Lower leg skin (tissue), 4 donors: Measurements from ENCODE around the gene SGCA. TPM values are rescaled to one million over a fixed set of nuclear protein-coding genes. Genes with fewer than 3 reads are reported as not detected.

ENCODE experiments used
- DNase-seq, 2 donors: peaks; one replicate each; pipeline ENCODE4 v3.0.0-alpha.2; 2019; ENCODE audit warnings: low spot score in 2 of 2
- H3K4me3 ChIP-seq: fragments of 200-600 bp; sonication (generic); 2 replicates; pipeline ENCODE4 v1.5.1; 2017; ENCODE audit warnings: mild to moderate bottlenecking, low read depth; ENCODE audit not compliant: poor library complexity, severe bottlenecking
- CTCF ChIP-seq, 3 donors: fragments of 450-650 bp; IDR thresholded peaks; one replicate each; pipeline ENCODE4 v1.5.1; 2016; ENCODE audit warnings: antibody characterized with exemption in 3 of 3, mild to moderate bottlenecking in 3 of 3, moderate library complexity in 2 of 3
- POLR2A ChIP-seq, 2 donors: fragments of 450-650 bp; IDR thresholded peaks; one replicate each; pipeline ENCODE4 v1.6.1; 2016 to 2017; ENCODE audit warnings: antibody characterized with exemption in 2 of 2, mild to moderate bottlenecking in 1 of 2, moderate library complexity in 1 of 2
- WGBS, 2 donors: methylation state at CpG; one replicate each; pipeline ENCODE4 v1.1.5; 2018; 5-methylcytosine and 5-hydroxymethylcytosine counted together
- intact Hi-C: fragments of 100-400 bp; cut with DNase I; formaldehyde crosslinking; loops from one replicate; pipeline ENCODE4 v1.15.0; 2023; ENCODE audit warnings: low total_unique reads
- total RNA-seq, 4 donors: library from RNA; depleted of rRNA; stranded (reverse); fragments of >200 nt; gene quantifications; one replicate each; pipeline ENCODE4 v1.1.0, GENCODE V29; 2016

The SGCA gene
- total RNA-seq, 4 donors from 2014 or later = 1.0 to 9.9 (median 5.6) TPM

DNA sequence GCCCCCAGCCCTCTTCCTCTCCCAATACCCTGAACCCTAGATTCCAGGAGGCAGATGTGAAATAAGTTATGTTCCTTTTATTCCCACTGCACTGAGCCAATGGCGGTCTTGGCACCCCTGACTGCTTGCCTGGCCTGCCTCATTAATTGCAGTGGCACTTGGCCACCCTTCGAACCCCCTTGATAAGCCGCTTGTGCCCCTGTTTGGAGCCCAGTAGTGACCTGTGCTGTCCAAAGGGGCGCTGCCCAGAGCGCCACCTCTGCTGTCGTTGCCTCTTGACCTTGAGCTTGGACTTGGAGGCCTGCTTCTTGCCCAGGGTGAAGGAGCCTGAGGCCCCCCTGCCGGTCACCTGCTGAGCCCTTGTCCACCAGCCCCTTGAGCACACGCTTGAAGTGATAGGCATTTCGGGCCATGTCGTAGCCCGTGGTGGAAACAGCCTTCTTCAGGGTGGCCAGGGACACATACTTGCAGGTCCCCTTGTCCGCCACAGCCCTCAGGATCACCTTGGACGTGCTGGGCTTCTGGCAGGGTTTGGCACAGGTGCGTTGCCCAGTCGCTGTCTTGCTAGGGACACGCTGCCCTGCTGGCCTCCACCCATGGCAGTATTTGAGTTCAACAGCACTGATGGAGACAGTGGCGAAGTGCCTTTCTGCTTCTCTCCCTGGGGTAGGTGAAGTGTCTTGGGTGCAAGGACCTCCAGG is 5.7 kb downstream of the SGCA start:
- intact Hi-C loops = no loop called here
- WGBS, 2 donors = 93 to 95% methylated on average over 12 to 17 of the region's 17 CpGs
- TF ChIP-seq POLR2A (IDR thresholded peaks at IDR 0.05) = no peak
- TF ChIP-seq CTCF (IDR thresholded peaks at IDR 0.05) = no peak
- no peak overlapping the region for H3K4me3 ChIP-seq
- no peak for DNase-seq

DNA sequence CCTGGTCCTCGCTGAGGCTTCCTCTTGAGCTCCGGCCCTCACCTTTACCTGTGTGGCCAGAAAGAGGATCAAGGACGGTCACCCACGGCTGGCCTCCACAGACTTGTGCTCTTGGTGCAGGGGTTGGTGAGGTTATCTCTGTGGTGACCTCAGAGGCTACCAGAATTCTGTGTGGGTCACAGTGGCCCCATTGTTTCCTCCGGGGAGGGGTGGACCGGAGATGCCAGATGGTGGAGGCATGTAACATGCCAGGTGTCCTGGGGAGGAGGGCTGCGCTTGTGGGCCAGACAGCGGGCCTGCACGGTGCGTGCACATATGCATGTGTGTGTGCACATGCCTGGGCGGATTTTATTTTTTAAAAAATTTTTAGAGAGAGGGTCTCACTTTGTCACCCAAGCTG is 6.3 kb downstream of the SGCA start:
- no peak overlapping the region for H3K4me3 ChIP-seq
- WGBS, 2 donors = 93 to 95% methylated on average over 11 of the region's 11 CpGs
- no peak for TF ChIP-seq CTCF (IDR thresholded peaks at IDR 0.05)
- TF ChIP-seq POLR2A (IDR thresholded peaks at IDR 0.05) = no peak
- intact Hi-C loops = no loop called here
- no peak for DNase-seq

DNA sequence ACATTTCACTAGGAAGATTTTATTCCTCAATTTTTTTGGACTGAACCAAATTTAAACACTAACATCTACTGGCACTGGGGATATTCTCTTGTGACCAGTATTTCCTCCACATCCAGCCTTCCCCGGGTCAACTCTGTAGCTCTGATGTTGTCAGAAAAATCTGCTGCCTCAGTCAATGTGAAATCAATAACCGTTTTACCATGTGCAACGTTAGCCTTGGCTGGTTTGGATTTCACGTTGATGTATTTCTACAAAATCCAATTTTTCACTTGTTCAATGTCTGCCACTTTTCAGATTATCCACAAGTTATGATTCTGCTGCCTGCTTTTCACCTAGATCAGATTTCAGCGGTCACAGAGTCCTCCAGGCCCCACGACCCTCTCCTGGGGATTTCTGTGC is 7.1 kb downstream of the SGCA start:
- DNase-seq = no peak
- TF ChIP-seq CTCF (IDR thresholded peaks at IDR 0.05) (no peak), POLR2A (IDR thresholded peaks at IDR 0.05) (no peak)
- 60% methylated on average over 6 of the region's 6 CpGs for WGBS, 2 donors
- H3K4me3 ChIP-seq = no peak overlapping the region
- intact Hi-C loops = no loop called here

DNA sequence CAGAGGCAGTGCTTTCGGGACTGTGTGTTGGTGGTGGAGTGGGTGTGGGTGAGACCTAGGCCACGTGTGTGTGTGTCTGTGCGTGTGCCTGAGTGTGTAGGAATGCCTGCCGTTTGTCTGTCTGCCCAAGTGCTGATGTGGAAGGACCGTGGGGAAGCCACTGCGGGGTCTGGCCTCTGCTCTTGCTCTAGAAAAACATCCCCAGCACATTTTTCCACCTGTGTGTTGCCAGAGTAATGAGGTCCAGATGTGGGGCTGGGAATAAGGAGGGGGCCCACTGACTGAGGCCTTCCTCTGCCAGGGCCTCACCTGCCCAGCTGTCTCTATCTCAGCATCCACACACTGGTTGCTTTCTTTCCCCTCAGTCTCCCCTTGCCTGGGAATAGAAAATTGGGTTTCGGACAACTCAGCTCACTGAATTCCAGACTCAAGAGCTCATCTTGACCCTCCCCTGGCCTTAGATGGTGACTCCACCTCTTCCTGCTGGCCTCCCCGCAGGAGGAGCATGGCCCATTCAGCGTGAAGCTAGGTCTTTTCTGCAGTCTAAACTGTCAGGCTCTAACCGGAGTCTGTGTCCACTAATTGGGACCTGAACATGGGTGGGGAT is 7.6 kb downstream of the SGCA start:
- intact Hi-C loops = no loop called here
- no peak overlapping the region for H3K4me3 ChIP-seq
- DNase-seq = no peak
- no peak for TF ChIP-seq CTCF (IDR thresholded peaks at IDR 0.05)
- no peak for TF ChIP-seq POLR2A (IDR thresholded peaks at IDR 0.05)
- WGBS, 2 donors = 49 to 53% methylated on average over 10 of the region's 10 CpGs

- intact Hi-C loops = no loop called here
- WGBS, 2 donors = 77 to 79% methylated on average over 6 of the region's 6 CpGs
- TF ChIP-seq CTCF (IDR thresholded peaks at IDR 0.05) (no peak), POLR2A (IDR thresholded peaks at IDR 0.05) (no peak)
- H3K4me3 ChIP-seq = no peak overlapping the region
- no peak for DNase-seq
Measured at GRCh38 chr17:50174444-50174843, 8.6 kb downstream of the SGCA start.
